NCI-H1436 treated with DMSO at 0.1 percent for 48 hours (cell line): ENCODE data around the gene ZIC5.

ENCODE experiments used
- DNase-seq: peaks from one replicate; lab custom pipeline; 2025; lab: John Stamatoyannopoulos, UW

The ZIC5 gene

GRCh38 chr13:99930925-99931324 is 40.6 kb downstream of the ZIC5 start:
- DNase-seq = no peak

- no peak for DNase-seq
Measured at GRCh38 chr13:99929866-99930265, 41.7 kb downstream of the ZIC5 start.

GRCh38 chr13:99926014-99926731 is 45.4 kb downstream of the ZIC5 start:
- no peak for DNase-seq

GRCh38 chr13:99923877-99924582 is 47.5 kb downstream of the ZIC5 start:
- no peak for DNase-seq

GRCh38 chr13:99922631-99923404 is 48.7 kb downstream of the ZIC5 start:
- DNase-seq = no peak

GRCh38 chr13:99919132-99919531 is 52.4 kb downstream of the ZIC5 start:
- no peak for DNase-seq

GRCh38 chr13:99916366-99917103 is 55.0 kb downstream of the ZIC5 start:
- peak; percentile 6 for DNase-seq

- no peak for DNase-seq
Measured at GRCh38 chr13:99913167-99913566, 58.4 kb downstream of the ZIC5 start.
